ENCODE measurements around the gene SHB.

DNA sequence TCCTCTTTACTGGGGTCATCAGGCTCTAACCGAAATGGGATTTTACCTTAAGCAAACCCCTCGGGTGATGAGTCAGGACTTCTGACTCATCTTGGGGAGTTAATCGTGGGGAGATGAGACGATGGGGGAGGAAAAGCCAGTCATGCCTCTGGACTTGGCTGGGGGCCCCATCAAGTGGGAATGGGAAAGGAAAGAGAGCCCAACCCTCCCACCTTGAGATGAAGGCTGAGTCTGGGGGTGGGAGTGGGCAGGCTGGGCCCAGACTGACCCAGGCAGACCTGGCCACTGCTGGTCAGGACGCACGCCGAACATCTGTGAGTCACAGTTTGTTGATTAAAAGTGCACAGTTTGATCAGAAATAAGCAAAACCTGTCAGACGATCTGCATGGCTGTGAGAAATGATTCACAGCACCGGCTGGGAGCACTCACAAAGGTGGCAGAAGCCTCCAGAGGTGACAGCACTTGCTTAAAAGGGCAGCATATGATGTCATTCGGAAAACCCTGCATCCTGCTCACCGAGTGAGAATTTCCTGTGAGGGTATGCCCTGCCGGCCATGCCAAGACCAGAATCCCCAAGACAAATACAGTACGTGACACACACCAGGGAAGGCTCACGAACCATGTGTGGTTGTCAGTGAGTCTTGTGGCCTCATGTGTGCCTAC is 115.1 kb downstream of the SHB start:
- TF ChIP-seq CTCF (IDR thresholded peaks at IDR 0.05; ENCODE audit: insufficient read depth, low read length, poor library complexity, severe bottlenecking) (no peak), EZH2phosphoT487 (conservative IDR thresholded peaks at IDR 0.05; ENCODE audit: low read length) (no peak)
